ENCODE measurements around the gene LANCL3. TPM values are rescaled to one million over a fixed set of nuclear protein-coding genes. Genes with fewer than 3 reads are reported as not detected.

Gene LANCL3
- total RNA-seq, 1 experiment from 2014 or later = 0.03 TPM

- Histone ChIP-seq H3K27ac (ENCODE audit: low read length) (no peak overlapping the region), H3K4me3 (ENCODE audit: low read depth in 2 of 2, low read length in 2 of 2) (no peak overlapping the region), H3K9me3 (ENCODE audit: control insufficient read depth, insufficient read depth, low read depth, low read length) (no peaks in the 10 kb centered on the region), H3K27me3 (ENCODE audit: control insufficient read depth, insufficient read depth, low read length) (no peaks in the 10 kb centered on the region), H3K4me1 (ENCODE audit: control insufficient read depth, insufficient read depth, low read length) (no peaks in the 10 kb centered on the region), H3K36me3 (ENCODE audit: control insufficient read depth, insufficient read depth, low read length) (no peaks in the 10 kb centered on the region)
- in situ Hi-C loops (cut with HindIII; ENCODE audit: low pct_unique_long_range_greater_than_20kb, low sequenced_read_pairs) (no loop called here), intact Hi-C loops (cut with micrococcal nuclease; ENCODE audit: unreplicated experiment) (no loop called here)
- POLR2A ChIA-PET = no interaction called here
- CTCF ChIA-PET = no interaction called here
- ATAC-seq (no peak), DNase-seq (ENCODE audit: low read depth, low spot score) (no peak)
- no TSS peak for BruUV-seq (replicated peaks)
- no peak for TF ChIP-seq CTCF (IDR thresholded peaks at IDR 0.05)
These were observed 87.0 kb downstream of the LANCL3 start for GRCh38 chrX:37658343-37659030.

- Histone ChIP-seq H3K27ac (ENCODE audit: low read length) (no peak overlapping the region), H3K4me1 (ENCODE audit: control insufficient read depth, insufficient read depth, low read length) (no peaks in the 10 kb centered on the region), H3K9me3 (ENCODE audit: control insufficient read depth, insufficient read depth, low read depth, low read length) (no peaks in the 10 kb centered on the region), H3K4me3 (ENCODE audit: low read depth in 2 of 2, low read length in 2 of 2) (no peak overlapping the region), H3K27me3 (ENCODE audit: control insufficient read depth, insufficient read depth, low read length) (no peaks in the 10 kb centered on the region), H3K36me3 (ENCODE audit: control insufficient read depth, insufficient read depth, low read length) (no peaks in the 10 kb centered on the region)
- no peak for TF ChIP-seq POLR2AphosphoS5 (IDR thresholded peaks at IDR 0.05; ENCODE audit: low read depth, low read length)
- no peak for TF ChIP-seq REST (IDR thresholded peaks at IDR 0.05; ENCODE audit: insufficient read depth in 1 of 2, low read depth in 2 of 2, low read length in 1 of 2)
- no peak for TF ChIP-seq SIN3A (IDR thresholded peaks at IDR 0.05; ENCODE audit: borderline replicate concordance, insufficient read depth, low read depth, low read length)
- TF ChIP-seq CTCF (IDR thresholded peaks at IDR 0.05) = no peak
- no peak for TF ChIP-seq TCF7L2 (IDR thresholded peaks at IDR 0.05; ENCODE audit: low read depth, low read length)
- POLR2A ChIA-PET = no interaction called here
- no peak for DNase-seq (ENCODE audit: low read depth, low spot score)
- in situ Hi-C loops (cut with HindIII; ENCODE audit: low pct_unique_long_range_greater_than_20kb, low sequenced_read_pairs) = no loop called here
- no TSS peak for BruUV-seq (replicated peaks)
- CTCF ChIA-PET = no interaction called here
- ATAC-seq = no peak
- intact Hi-C loops (cut with micrococcal nuclease; ENCODE audit: unreplicated experiment) = no loop called here
These were observed 87.6 kb downstream of the LANCL3 start for GRCh38 chrX:37659047-37659446.

Measured in Panc1 (cell line).